ENCODE measurements around the gene CPNE8.

CPNE8 gene

DNA sequence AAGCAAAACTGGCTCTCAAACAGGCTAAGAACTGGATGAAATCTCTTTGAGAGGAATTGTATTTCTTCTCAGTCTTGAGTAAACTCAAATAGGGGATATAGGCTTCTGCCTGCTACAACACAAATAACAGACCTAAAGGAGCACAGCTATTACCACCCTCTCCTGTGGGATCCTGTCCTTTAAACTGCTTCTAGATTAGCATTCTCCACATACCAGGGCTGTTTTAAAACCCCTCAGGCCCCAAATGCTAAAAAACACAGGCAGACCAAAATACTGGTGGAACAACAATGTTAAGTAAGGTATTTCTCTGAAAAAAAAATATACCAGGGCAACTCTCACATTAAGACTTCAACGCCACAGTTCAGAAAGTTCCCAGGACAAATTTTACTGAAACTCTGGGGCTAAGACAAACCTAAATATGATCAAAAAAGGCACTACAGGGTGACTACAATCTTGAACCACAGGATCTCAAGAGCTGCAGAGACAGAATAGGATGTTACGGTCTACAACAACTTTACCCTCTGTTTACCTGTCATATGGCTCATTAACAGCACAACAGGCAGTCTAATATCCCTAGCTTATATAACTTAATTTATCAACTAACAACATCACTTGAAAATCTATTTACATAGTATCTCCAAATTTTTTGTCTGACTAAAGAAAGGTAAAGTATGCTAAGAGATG is 7.2 kb downstream of the CPNE8 start:
- FAIRE-seq (no peak), DNase-seq (ENCODE audit: low spot score) (no peak)

GRCh38 chr12:38895446-38895845 is 9.9 kb downstream of the CPNE8 start:
- FAIRE-seq (no peak), DNase-seq (ENCODE audit: low spot score) (no peak)

DNA sequence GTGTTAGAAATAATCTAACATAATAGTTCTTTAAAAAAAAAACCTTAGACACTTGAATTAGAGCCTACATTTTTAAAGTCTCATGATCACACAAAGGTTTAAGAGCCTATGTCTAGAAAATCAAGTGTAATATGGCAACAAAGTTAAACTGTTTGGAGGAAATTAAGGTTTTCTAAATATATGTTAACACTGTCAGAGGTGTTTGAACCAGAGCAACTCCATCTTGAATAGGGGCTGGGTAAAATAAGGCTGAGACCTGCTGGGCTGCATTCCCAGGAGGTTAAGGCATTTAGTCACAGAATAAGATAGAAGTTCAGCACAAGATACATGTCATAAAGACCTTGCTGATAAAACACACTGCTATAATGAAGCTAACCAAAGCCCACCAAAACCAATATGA is 12.4 kb downstream of the CPNE8 start:
- FAIRE-seq: no peak
- no peak for DNase-seq (ENCODE audit: low spot score)

DNA sequence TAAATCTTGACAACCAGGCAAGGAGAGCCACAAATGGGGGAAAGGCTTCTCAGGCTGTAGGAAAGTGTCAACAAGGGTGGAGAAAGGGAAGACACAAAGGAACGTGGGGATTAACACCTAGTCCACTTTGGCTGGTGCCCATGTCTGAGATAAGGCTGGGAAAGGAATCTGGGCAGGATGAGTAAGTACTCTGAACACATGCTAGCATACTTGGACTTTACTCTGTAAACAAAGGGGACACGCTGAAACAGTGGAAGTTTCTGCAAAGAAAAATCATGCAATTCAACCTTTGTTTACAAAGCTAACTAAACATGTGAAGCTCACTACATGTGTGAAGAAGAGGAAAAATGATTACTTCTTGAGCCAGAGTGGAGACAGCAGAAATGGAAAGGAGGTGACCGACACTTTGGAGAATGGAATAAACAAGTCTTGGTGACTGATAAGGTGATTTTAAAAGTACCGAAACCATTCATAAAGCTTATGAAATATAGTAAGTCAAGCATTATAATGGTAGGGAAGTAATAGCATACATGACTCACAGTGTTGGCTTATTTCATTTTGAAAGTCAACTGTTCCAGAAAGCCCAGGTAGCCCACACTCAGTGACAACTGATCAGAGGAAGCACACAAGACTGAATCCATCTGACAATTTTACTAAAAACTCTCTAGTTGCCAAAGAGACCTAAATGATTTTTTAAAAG is 13.2 kb downstream of the CPNE8 start:
- DNase-seq (ENCODE audit: low spot score): no peak
- FAIRE-seq: no peak

DNA sequence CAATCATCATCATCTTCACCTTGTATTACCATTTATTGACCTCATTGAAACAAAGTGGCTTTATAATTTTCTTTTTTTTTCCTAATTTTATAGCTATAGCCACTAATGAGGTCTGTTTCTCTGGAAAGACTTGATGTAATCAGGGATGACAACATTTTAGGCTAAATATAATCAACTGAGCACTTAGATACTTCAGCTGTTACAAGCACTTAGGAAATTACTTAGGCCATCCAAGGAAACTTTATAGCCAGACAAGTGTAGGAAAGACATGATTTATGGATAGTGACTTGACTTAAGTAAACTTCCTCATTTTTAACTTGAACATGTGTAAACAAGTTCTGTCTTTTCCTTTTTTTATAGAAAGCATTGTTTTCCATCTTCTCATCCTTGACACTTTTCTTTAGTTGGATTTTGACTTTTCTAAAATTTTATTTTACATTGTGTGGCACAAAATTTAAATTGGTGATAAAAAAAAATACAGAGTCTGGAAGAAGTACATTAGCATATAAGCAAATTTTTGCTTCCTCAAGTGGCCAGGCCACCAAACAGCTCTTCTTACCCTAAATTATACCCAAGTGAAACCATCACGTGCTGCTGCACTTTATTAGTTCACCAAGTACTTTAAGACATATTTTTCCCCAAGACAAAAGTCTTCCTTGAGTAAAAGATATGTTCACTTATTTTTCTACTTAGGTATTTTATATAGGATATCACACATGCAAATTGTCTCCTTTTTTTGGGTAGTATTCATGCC is 15.1 kb downstream of the CPNE8 start:
- DNase-seq (ENCODE audit: low spot score): no peak
- no peak for FAIRE-seq

DNA sequence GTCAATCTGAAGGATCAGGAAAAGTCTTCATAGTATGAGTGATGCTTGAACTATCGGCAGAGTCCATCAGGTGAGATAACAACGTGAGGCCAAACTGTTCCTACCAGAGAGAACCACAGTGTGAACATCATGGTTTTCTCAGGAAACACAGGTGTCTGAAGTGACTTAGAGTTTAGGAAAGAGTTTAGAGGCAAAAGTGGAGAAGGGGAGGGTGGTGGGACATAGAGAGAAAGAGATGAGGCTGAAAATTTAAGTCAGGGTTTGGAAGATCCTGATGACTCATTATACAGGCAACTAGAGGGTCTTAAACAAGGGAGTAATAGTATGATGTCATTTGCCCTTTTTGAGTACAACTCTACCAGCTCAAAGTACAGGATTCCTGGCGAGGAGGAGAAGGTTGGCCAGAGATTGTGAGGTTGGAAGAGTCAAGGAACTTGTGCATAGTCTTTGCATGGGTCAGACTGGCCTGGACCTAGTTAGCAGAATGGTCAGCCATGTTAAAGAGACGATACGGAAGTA is 16.0 kb downstream of the CPNE8 start:
- FAIRE-seq: no peak

DNA sequence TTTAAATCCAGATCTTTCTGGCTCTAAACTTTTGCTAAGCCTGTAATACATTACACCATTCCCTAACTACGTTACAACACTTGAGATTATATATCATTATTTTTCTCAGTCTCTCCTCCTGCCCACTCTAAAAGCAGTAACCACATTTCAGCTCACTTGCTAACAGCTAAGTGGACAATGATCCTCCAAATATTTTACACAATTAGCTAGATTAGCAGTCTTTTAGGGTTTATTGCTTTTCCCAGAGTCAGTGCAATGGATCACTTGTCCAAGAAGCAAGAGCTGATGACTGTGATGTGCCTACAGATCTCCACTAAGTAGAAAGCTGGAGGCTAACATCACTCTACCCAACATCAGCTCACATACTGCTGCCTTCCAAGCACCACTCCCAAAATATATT is 17.6 kb downstream of the CPNE8 start:
- DNase-seq (ENCODE audit: low spot score): no peak
- no peak for FAIRE-seq

More for the DNA sequence above, 16.0 kb downstream of the CPNE8 start:
- no peak for DNase-seq (ENCODE audit: low spot score)

DNA sequence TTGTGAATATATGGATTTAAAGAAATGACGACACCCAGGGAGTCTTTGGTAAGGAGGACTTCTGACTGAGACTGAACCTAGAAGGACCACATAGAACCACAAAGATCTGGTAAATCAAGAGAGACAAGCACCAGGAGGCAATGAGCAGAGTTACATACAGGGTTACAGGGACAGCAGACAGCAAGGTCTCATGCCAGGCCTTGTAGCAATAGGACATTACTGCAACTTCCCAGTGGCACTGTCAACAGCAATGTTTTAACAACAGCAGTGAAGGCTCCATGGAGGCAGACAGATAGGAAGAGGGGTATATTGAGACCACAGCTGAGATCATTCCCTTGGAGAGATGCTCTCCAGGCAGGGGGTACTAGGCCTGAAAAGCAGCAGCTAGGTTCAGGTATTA is 18.5 kb downstream of the CPNE8 start:
- FAIRE-seq (no peak), DNase-seq (ENCODE audit: low spot score) (no peak)

DNA sequence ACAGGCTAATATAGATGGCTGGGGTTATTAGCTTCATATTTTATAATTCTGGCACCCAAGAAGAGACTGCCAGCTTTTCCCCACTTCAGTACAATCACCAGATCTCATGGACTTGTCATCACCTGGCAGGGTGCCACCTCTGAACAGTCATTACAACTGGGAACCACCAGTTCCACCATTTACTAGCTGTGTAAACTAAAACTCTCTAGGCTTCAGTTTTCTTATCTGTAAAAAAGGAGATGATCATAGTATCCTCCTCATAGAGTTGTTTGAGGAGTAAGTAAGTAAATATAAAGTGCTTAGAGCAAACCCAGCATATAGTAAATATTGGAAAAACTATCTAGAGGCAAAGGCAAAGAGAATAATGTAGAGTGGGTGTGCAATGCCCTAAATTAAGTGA is 19.3 kb downstream of the CPNE8 start:
- FAIRE-seq: peak; percentile 77
- peak; percentile 62 for DNase-seq (ENCODE audit: low spot score)

- DNase-seq (ENCODE audit: low spot score) (no peak), FAIRE-seq (no peak)
Measured at GRCh38 chr12:38884666-38885065, 20.7 kb downstream of the CPNE8 start.

- DNase-seq (ENCODE audit: low spot score) (no peak), FAIRE-seq (no peak)
Measured at GRCh38 chr12:38883629-38884134, 21.7 kb downstream of the CPNE8 start.

GRCh38 chr12:38880288-38880687 is 25.1 kb downstream of the CPNE8 start:
- FAIRE-seq (peak; percentile 76), DNase-seq (ENCODE audit: low spot score) (peak; percentile 14)

DNA sequence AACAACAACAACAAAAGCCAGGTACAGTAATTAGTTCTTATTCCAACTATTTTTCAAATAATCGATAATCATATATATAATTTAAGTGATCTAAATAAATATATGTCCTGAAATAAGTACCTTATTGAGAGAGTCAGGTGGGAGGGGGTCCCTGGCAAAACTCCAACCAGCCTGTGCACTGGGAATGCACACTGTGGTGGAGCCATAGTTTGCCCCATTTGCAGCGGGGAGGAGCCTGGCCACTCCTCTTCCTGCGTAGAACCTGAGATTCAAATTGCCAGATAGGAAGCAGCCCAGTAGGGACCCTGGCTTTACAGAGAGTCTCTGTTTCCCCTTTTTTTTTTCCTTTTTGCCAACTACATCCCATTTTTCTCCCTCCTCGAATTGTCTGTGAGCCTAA is 26.4 kb downstream of the CPNE8 start:
- FAIRE-seq (no peak), DNase-seq (ENCODE audit: low spot score) (no peak)

DNA sequence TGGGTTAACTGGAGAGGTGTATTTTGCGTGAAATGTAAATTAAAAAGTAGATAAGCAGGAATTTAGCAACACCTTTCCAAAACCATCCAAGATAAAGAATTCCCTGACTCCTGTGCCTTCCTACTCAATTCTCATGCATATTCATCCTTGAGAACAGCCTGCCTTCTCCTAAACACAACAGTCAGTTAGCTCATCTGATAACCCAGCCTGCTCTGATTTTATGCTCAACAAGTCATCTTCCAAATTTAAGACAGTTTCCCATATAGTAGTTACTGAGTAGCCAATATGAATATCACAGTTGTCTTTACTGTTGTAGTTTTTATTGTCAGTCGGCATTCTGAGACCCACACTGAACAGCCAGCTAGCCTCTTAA is 27.1 kb downstream of the CPNE8 start:
- no peak for FAIRE-seq
- DNase-seq (ENCODE audit: low spot score): no peak

DNA sequence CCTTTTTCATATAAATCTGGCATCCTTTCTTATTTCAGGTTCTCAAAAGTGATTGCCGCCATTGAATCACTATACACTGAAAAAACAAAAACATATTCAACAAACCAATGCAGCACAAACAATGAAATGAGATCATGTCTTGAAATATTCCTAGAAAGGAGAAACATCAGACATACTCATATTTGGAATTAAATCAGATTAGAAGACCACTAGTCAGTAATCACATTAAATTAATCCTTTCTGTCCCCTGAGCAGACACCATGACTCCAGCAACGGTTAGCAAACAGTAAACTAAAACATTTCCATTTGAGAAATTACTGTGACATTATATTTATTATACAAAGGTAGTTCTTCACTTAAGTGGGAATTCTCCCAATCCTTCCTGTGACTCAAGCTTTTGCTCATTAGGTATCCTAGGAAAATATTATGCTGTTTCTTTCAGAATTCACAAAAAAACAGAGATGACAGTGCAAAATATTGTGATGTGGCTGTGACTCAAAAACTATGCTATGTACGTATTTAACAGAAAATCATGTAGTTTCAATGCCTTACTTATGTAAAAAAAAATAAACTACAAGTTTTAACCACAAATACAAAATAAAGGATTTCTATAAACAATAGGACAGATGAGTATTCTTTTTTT is 29.7 kb downstream of the CPNE8 start:
- no peak for DNase-seq (ENCODE audit: low spot score)
- FAIRE-seq: no peak

DNA sequence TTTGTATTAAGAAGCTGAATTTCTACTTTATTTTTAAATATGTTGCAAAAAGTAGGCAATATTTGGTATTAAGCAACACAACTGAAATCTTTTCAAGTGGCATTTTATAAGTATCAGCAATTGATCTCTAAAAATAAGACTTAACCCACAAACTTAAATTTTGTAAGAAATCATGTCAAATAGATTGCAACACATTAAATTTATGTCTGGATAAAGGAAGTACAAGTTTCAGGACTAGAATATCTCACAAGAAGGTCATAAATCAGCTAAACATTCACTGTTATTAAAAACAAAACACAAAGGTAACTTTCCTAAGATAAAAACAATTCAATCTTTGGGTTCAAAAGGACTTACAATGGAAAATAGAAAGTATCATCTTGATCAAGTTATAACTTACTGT is 32.8 kb downstream of the CPNE8 start:
- FAIRE-seq (no peak), DNase-seq (ENCODE audit: low spot score) (no peak)

- DNase-seq (ENCODE audit: low spot score) (no peak), FAIRE-seq (no peak)
Measured at GRCh38 chr12:38872156-38872555, 33.2 kb downstream of the CPNE8 start.

DNA sequence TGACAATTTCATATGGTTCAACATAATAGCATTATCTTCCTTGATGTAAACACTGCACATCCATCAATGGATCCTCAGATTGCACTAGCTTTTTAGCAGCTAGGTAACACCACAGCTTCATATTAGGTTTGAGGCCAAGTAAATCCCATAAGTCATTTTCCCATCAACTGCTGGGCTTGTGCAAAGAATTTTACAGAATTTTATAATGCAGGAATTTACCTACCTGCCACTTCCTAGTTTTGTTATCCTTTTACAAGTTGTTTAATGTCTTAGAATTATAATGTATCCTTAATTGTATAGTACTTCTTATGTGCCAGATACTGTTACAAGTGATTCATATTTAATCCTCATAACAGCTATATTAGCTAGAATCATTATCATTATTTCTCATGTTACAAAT is 36.4 kb downstream of the CPNE8 start:
- DNase-seq (ENCODE audit: low spot score) (no peak), FAIRE-seq (no peak)

- DNase-seq (ENCODE audit: low spot score) (peak; percentile 6), FAIRE-seq (no peak)
Measured at GRCh38 chr12:38850461-38850860, 54.9 kb downstream of the CPNE8 start.

DNA sequence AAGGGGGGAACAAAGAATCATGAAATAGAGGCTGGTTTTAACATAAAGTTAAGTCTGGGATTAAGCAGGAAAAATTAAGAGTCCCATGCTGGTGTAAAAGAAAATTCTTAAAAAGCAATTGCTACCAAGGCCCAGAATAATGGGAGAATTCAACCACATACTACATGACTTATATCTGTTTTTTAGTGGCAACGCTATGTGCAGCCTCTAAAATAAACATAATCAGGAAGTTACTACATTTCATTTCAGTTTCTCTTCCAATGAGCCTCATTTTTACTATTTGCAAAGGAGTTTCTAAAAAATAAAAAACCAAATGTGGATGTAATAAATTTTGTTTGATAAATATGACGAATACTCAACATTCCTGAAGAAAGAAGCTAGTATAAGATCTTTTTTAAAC is 58.1 kb downstream of the CPNE8 start:
- FAIRE-seq (no peak), DNase-seq (ENCODE audit: low spot score) (no peak)

DNA sequence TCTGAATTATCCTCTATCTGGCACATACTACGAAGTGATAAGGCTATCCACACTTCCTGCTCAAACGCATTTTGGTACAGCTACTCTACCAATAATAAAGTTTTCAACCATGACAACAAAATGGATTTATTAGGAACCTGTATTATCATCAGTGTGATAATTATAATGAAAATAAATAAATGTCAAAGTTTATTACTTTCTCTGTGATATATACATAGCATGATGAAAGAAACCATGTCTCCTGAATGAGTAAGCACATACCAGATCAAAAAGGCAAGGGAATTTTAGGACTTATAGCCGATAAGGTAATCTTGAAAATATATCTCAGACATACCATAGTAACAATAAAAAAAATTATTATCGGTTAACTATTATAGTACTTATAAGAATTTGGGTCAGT is 61.1 kb downstream of the CPNE8 start:
- DNase-seq (ENCODE audit: low spot score) (no peak), FAIRE-seq (no peak)

All from RCC 7860 (cell line).